ENCODE results near the gene BIRC3.
A peak's percentile ranks its signal among the peaks of the same experiment; 100 is the strongest.
"Not testable (repeated sequence)": the region's sequence is repeated elsewhere in the genome, so short reads cannot be mapped to it uniquely, and the experiment has no call there.

Gene BIRC3

GRCh38 chr11:102295045-102295444 lies 22.2 kb upstream of the BIRC3 start:
- DNase-seq (ENCODE audit: low read depth) = no peak

GRCh38 chr11:102296757-102297156 lies 20.5 kb upstream of the BIRC3 start:
- not testable (repeated sequence) for DNase-seq (ENCODE audit: low read depth)

GRCh38 chr11:102300837-102301236 lies 16.4 kb upstream of the BIRC3 start:
- peak; percentile 49 for DNase-seq (ENCODE audit: low read depth)

DNA sequence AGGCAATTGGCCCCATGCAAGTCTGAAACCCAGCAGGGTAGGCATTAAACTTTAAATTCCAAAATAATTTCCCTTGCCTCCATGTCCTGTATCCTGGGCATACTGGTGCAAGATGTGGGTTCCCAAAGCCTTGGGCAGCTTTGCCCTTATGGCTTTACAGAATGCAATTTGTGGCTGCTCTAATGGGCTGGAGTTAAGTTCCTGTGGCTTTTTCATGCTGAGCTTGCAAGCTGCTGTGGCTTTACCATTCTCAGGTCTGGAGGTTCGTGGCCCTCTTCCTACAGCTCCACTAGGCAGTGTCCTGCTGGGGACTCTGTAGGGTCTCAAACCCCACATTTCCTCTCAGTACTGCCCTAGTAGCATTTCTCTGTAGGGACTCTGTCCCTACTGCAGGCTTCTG lies 15.0 kb upstream of the BIRC3 start:
- no peak for DNase-seq (ENCODE audit: low read depth)

DNA sequence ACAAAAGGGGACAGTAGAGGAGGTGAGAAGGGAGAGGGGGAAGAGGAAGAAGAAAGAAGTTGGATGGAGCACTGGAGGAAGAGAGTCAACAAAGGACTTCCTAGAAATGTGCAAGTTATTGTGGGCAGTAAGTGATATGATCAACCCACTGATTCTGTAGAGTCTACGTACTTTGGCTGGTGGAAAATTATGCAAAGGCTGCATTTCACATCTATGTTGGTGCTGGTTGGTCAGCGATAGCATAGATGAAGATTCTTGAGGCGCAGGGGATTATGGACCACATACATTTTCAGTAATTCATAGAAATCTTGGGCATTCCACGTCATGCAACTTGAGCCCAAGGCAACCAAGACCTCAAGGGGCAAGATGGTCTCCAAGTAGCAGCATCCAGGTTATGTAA lies 12.6 kb upstream of the BIRC3 start:
- no peak for DNase-seq (ENCODE audit: low read depth)

DNA sequence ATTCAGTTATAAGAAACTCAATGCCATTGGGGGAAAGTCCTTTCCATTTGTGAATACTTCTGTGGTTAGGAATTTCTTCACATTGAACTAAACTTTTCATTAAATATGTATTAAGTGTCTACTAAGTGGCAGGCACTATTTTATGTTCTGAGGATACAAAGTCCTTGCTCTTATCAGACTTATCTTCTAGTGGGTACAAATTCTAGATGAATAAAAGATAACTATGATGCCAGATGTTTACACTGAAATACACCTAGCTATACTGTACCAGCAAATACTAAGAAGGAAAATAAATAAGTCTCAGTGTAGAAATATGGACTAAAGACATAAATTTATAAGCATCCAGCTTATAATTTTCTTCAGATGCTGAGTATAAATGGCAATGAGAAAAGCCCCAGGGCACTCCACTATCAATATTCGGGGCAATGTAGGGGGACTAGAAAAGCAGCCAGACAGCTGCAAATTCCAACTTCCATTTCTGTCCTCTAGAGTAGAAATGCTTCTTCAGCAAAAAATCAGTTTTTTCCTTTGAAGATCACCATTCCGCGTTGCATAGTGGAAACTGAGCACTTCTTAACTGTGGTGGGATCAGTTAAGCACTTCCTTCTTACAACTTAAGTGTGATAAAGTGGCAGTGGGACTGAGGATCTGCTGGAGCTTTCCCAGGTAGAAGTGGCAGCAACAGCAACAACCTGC lies 11.8 kb upstream of the BIRC3 start:
- DNase-seq (ENCODE audit: low read depth) = no peak

DNA sequence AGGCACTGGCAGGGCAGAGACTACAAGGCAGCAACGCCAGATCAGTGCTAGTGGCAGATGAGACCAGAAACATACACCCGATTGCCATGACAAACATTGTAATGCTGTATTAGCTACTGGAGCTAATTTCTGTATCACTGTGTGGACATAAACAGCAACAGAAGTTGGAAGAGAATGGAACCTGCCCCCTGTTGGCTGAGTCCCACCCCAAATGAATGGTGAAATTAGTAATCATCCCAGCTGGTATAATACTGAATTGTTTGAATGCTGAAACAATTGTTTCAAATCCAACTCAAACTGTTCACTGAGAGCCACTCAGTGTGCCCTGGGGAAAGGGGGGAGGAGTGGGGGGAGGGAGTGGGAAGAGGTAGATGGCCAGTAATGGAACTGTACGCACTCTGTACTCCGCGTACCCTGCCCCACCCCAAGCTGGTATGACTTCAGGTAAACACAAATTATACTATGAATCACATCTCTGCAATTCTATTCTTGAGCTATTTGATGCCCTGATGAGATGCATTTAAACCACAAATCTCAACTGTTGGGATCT lies 11.2 kb upstream of the BIRC3 start:
- DNase-seq (ENCODE audit: low read depth) = peak; percentile 20

GRCh38 chr11:102306817-102307726 lies 10.2 kb upstream of the BIRC3 start:
- DNase-seq (ENCODE audit: low read depth) = peak; percentile 58

GRCh38 chr11:102307727-102308038 lies 9.6 kb upstream of the BIRC3 start:
- DNase-seq (ENCODE audit: low read depth) = no peak

- no peak for DNase-seq (ENCODE audit: low read depth)
Observed at GRCh38 chr11:102309621-102310541, 7.4 kb upstream of the BIRC3 start.

GRCh38 chr11:102312667-102313066 lies 4.6 kb upstream of the BIRC3 start:
- no peak for DNase-seq (ENCODE audit: low read depth)

GRCh38 chr11:102313238-102313940 lies 3.9 kb upstream of the BIRC3 start:
- no peak for DNase-seq (ENCODE audit: low read depth)

DNA sequence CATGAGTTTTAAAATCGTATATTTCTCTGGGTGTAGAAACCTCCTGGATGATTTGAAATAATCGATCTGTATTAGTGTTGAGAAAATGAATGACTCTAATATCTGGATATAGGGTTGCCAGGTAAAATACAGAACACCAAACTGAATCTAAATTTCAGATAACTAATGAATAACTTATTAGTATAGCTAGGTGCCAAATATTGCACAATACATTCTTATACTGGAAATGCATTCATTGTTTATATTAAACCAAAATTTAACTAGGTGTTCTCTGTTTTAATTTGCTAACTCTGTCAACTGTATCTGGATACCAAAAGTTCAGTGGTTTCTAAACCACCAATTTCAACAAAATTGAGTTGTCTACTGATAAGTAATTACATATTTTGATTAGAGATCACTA lies 2.5 kb upstream of the BIRC3 start:
- DNase-seq (ENCODE audit: low read depth) = no peak

DNA sequence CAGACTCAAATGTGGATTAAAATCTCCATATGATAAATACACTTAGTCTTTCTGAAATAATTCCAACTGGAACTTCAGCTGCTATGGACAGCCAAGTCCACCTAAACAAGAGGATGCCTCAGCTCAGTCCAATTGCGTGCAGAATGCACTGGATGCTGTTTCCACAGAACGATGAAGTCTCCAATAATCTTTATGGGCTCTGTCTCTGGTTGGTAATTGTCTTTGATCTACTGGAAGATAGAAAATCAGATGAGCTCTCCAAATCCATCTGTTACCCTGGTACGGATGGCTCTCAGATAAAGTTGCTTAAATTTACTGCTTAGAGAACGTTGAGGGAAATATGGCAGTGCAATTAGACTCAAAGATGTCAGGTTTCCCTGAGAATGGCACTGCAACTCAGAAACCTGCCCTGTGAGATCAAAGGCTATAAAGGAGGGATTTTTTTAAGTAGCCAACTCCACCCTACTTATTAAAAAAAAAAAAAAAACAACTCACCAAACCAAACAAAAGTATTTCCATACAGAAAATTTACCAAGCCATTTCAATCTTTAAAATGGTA lies 859 bp upstream of the BIRC3 start:
- DNase-seq (ENCODE audit: low read depth) = no peak

DNA sequence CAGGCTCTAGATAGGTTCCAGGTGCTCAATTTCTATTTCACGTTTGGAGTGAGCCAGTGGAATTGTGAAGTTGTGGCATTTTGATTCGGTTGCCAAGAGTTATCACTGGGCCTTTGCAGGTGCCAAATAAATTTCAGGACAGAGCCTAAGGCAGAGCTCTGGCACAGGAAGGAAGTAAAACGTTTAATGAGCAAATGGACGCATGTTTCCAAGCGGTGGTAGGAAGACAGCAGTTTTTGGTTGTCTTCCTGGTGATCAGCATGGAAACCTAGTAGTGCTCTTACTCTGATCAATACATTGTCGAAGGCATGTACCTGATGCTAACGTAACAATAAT lies 452 bp downstream of the BIRC3 start:
- DNase-seq (ENCODE audit: low read depth) = no peak

GRCh38 chr11:102318469-102318868 lies 1.2 kb downstream of the BIRC3 start:
- peak; percentile 59 for DNase-seq (ENCODE audit: low read depth)

DNA sequence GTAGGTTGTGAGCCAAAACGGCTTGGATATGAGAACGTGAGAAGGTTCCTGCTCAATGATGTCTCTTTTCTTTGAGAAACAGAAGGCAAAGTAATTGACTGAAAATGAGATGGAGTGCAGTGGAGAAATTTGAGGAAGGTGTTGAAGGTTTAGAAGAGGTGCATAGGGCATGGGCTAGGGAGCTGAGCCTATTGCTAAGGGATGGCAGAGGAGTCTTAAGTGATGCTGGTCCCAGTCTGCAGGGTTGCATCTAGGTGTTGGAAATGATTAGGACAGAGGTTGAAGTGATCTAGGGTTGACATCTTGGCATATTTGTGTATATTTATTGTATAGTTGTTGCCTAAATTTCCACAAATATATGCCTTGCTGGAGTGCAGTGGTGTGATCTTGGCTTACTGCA lies 2.3 kb downstream of the BIRC3 start:
- no peak for DNase-seq (ENCODE audit: low read depth)

GRCh38 chr11:102320188-102320587 lies 2.9 kb downstream of the BIRC3 start:
- no peak for DNase-seq (ENCODE audit: low read depth)

- no peak for DNase-seq (ENCODE audit: low read depth)
Observed at GRCh38 chr11:102320679-102321078, 3.4 kb downstream of the BIRC3 start.

- DNase-seq (ENCODE audit: low read depth) = no peak
Observed at GRCh38 chr11:102322560-102322959, 5.3 kb downstream of the BIRC3 start.

DNA sequence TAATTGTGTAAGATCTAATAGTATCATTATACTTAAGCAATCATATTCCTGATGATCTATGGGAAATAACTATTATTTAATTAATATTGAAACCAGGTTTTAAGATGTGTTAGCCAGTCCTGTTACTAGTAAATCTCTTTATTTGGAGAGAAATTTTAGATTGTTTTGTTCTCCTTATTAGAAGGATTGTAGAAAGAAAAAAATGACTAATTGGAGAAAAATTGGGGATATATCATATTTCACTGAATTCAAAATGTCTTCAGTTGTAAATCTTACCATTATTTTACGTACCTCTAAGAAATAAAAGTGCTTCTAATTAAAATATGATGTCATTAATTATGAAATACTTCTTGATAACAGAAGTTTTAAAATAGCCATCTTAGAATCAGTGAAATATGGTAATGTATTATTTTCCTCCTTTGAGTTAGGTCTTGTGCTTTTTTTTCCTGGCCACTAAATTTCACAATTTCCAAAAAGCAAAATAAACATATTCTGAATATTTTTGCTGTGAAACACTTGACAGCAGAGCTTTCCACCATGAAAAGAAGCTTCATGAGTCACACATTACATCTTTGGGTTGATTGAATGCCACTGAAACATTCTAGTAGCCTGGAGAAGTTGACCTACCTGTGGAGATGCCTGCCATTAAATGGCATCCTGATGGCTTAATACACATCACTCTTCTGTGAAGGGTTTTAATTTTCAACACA lies 6.4 kb downstream of the BIRC3 start:
- DNase-seq (ENCODE audit: low read depth) = no peak
